Natural killer cell (primary cell): ENCODE results near the gene ZAP70. TPM values are rescaled to one million over a fixed set of nuclear protein-coding genes. Genes with fewer than 3 reads are reported as not detected.

Source experiments
- ATAC-seq, 3 donors: fragments of 150-1000 bp in 2 of 3; fragments of 200-7000 bp in 1 of 3; cut with Tn5 transposase; 1 replicate in 1 of 3; 2 replicates in 2 of 3; pipeline ENCODE4 v1.10.0; 2021; ENCODE audit warnings: mild to moderate bottlenecking in 2 of 3, moderate library complexity in 2 of 3
- DNase-seq, 2 donors: peaks; one replicate each; pipeline versions ENCODE4 v3.0.0 to v3.0.0-alpha.2; 2013 to 2021; ENCODE audit warnings: mixed read lengths in 1 of 2
- H3K27ac ChIP-seq: one replicate; pipeline ENCODE4 v1.5.1; 2013; ENCODE audit warnings: mild to moderate bottlenecking, low read length
- H3K27me3 ChIP-seq: one replicate; pipeline ENCODE4 v1.6.1; 2013; ENCODE audit warnings: low read length; ENCODE audit not compliant: control insufficient read depth, insufficient read depth
- H3K36me3 ChIP-seq: one replicate; pipeline ENCODE4 v1.6.1; 2013; ENCODE audit warnings: low read length; ENCODE audit not compliant: control insufficient read depth, insufficient read depth
- H3K4me1 ChIP-seq: one replicate; pipeline ENCODE4 v1.6.1; 2013; ENCODE audit warnings: low read length; ENCODE audit not compliant: control insufficient read depth, insufficient read depth
- H3K4me3 ChIP-seq: one replicate; pipeline ENCODE4 v1.5.1; 2013; ENCODE audit warnings: low read length
- H3K9me3 ChIP-seq: one replicate; pipeline ENCODE4 v1.6.1; 2013; ENCODE audit warnings: low read length; ENCODE audit not compliant: control insufficient read depth, insufficient read depth
- H3K27ac Mint-ChIP-seq, 2 donors: one replicate each; pipeline ENCODE4 v1.8.0; 2022; ENCODE audit warnings: mild to moderate bottlenecking in 2 of 2, mixed read lengths in 2 of 2, moderate library complexity in 1 of 2
- H3K27me3 Mint-ChIP-seq, 2 donors: one replicate each; pipeline ENCODE4 v1.8.0; 2022; ENCODE audit warnings: low read depth in 2 of 2, mixed read lengths in 2 of 2
- H3K36me3 Mint-ChIP-seq: one replicate; pipeline ENCODE4 v1.8.0; 2022; ENCODE audit warnings: mixed read lengths
- H3K4me1 Mint-ChIP-seq, 2 donors: one replicate each; pipeline ENCODE4 v1.8.0; 2022; ENCODE audit warnings: mixed read lengths in 2 of 2
- H3K4me3 Mint-ChIP-seq: one replicate; pipeline ENCODE4 v1.8.0; 2022; ENCODE audit warnings: mild to moderate bottlenecking, moderate library complexity, mixed read lengths
- H3K9me3 Mint-ChIP-seq, 2 donors: one replicate each; pipeline ENCODE4 v1.8.0; 2022; ENCODE audit warnings: mixed read lengths in 2 of 2
- CTCF ChIP-seq: fragments of 200-600 bp; IDR thresholded peaks from one replicate; pipeline ENCODE4 v1.8.0; 2022; ENCODE audit warnings: antibody characterized with exemption
- WGBS: methylation state at CpG from one replicate; pipeline ENCODE4 v1.1.7; 2013; ENCODE audit warnings: missing lambda C conversion rate; ENCODE audit not compliant: insufficient coverage; 5-methylcytosine and 5-hydroxymethylcytosine counted together
- intact Hi-C: fragments of 100-400 bp; cut with micrococcal nuclease; formaldehyde crosslinking; loops from one replicate; pipeline ENCODE4 v1.14.2; 2022
- total RNA-seq, 4 donors: library from RNA; stranded (reverse); fragments of 120-200 nt in 1 of 4; gene quantifications; one replicate each; pipeline versions ENCODE4 v1.2.3 to v1.2.4, GENCODE V29; 2013 to 2022

Gene ZAP70
- total RNA-seq, 3 donors from 2014 or later (not counting 1 experiment from before 2014, with no cell fraction given), result 883 to 1,008 (median 954) TPM

GRCh38 chr2:97722227-97722626 lies 8.9 kb downstream of the ZAP70 start:
- no peak for DNase-seq
- no peaks in the 10 kb centered on the region for H3K27me3 Mint-ChIP-seq
- Histone ChIP-seq H3K4me1 (peaks cover 96% of the 10 kb centered on the region), H3K4me3 (no peak overlapping the region), H3K27me3 (no peaks in the 10 kb centered on the region), H3K27ac (peak overlapping the region; percentile 48), H3K9me3 (no peaks in the 10 kb centered on the region), H3K36me3 (peaks cover 57% of the 10 kb centered on the region)
- H3K9me3 Mint-ChIP-seq, result no peaks in the 10 kb centered on the region
- intact Hi-C loops, result no loop called here
- H3K4me3 Mint-ChIP-seq, result peak overlapping the region; percentile 70
- H3K36me3 Mint-ChIP-seq, result peaks cover 14% of the 10 kb centered on the region
- ATAC-seq, result no peak
- H3K4me1 Mint-ChIP-seq, result peaks cover 81 to 90% of the 10 kb centered on the region in 2 donors
- no peak for TF ChIP-seq CTCF
- peak overlapping the region; percentile 97 for H3K27ac Mint-ChIP-seq
- WGBS, result 95% methylated on average over 6 of the region's 6 CpGs

GRCh38 chr2:97723156-97724072 lies 10.0 kb downstream of the ZAP70 start:
- Mint-ChIP-seq H3K9me3 (no peaks in the 10 kb centered on the region), H3K36me3 (peaks cover 14% of the 10 kb centered on the region), H3K4me3 (peak overlapping the region; percentile 70), H3K27ac (peak overlapping the region; percentile 97), H3K27me3 (no peaks in the 10 kb centered on the region), H3K4me1 (peaks cover 81 to 90% of the 10 kb centered on the region in 2 donors)
- intact Hi-C loops, result no loop called here
- TF ChIP-seq CTCF, result no peak
- DNase-seq, result no peak
- Histone ChIP-seq H3K27me3 (no peaks in the 10 kb centered on the region), H3K36me3 (peaks cover 66% of the 10 kb centered on the region), H3K9me3 (no peaks in the 10 kb centered on the region), H3K4me3 (no peak overlapping the region), H3K27ac (peak overlapping the region; percentile 48), H3K4me1 (peaks cover 96% of the 10 kb centered on the region)
- WGBS, result 89% methylated on average over 37 of the region's 37 CpGs
- no peak for ATAC-seq

GRCh38 chr2:97724073-97724410 lies 10.7 kb downstream of the ZAP70 start:
- WGBS, result 88% methylated on average over 41 of the region's 41 CpGs
- H3K4me3 Mint-ChIP-seq, result peak overlapping the region; percentile 35
- Histone ChIP-seq H3K4me1 (peaks cover 96% of the 10 kb centered on the region), H3K4me3 (no peak overlapping the region), H3K27me3 (no peaks in the 10 kb centered on the region), H3K27ac (no peak overlapping the region), H3K36me3 (peaks cover 69% of the 10 kb centered on the region), H3K9me3 (no peaks in the 10 kb centered on the region)
- H3K4me1 Mint-ChIP-seq, result peaks cover 81 to 90% of the 10 kb centered on the region in 2 donors
- peaks cover 14% of the 10 kb centered on the region for H3K36me3 Mint-ChIP-seq
- DNase-seq (no peak), ATAC-seq (no peak)
- intact Hi-C loops, result no loop called here
- H3K27me3 Mint-ChIP-seq, result no peaks in the 10 kb centered on the region
- H3K27ac Mint-ChIP-seq, result peak overlapping the region; percentile 97
- H3K9me3 Mint-ChIP-seq, result no peaks in the 10 kb centered on the region
- no peak for TF ChIP-seq CTCF
